ENCODE data around the gene E2F6.

DNA sequence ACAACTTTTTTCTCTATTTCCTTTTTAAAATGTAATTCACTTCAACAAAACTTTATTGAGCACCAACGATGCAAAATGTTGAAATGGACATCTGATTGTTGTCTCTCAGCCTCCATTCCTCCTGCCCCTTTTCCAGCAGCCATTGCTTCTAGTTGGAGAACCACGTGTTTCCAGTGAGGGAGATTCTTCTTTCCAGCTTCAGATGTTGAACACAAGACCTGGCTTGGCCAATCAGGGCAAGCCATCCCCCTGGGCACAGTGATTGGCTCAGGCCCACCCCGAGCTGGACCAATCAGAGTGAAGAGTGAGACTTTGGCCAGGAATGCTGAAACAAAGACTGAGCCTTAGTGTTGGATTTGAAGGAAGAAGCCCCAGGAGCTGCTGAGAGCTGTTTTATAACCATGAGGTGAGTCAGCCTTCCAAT lies 59.0 kb downstream of the E2F6 start:
- no peak for TF ChIP-seq EZH2 (IDR thresholded peaks at IDR 0.05; ENCODE audit: borderline replicate concordance, low read depth, low read length, poor library complexity, severe bottlenecking)
- TF ChIP-seq, protein P1, sequence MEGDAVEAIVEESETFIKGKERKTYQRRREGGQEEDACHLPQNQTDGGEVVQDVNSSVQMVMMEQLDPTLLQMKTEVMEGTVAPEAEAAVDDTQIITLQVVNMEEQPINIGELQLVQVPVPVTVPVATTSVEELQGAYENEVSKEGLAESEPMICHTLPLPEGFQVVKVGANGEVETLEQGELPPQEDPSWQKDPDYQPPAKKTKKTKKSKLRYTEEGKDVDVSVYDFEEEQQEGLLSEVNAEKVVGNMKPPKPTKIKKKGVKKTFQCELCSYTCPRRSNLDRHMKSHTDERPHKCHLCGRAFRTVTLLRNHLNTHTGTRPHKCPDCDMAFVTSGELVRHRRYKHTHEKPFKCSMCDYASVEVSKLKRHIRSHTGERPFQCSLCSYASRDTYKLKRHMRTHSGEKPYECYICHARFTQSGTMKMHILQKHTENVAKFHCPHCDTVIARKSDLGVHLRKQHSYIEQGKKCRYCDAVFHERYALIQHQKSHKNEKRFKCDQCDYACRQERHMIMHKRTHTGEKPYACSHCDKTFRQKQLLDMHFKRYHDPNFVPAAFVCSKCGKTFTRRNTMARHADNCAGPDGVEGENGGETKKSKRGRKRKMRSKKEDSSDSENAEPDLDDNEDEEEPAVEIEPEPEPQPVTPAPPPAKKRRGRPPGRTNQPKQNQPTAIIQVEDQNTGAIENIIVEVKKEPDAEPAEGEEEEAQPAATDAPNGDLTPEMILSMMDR (conservative IDR thresholded peaks at IDR 0.05; ENCODE audit: low read depth, low read length) = no peak

Data from A673 (cell line).